Karpas-422 (cell line): ENCODE results near the gene EYS. TPM values are rescaled to one million over a fixed set of nuclear protein-coding genes. Genes with fewer than 3 reads are reported as not detected.
"Not testable (repeated sequence)": the region's sequence is repeated elsewhere in the genome, so short reads cannot be mapped to it uniquely, and the experiment has no call there.

Experiments
- DNase-seq: peaks from one replicate; pipeline ENCODE4 v3.0.0-alpha.2; 2015
- H2AFZ ChIP-seq: fragments of 200-600 bp; sonication (generic); 2 replicates; pipeline ENCODE4 v1.6.1; 2014; ENCODE audit warnings: antibody characterized with exemption, low read length, mixed read lengths
- H3K27ac ChIP-seq: fragments of 200-600 bp; sonication (generic); 2 replicates; pipeline ENCODE4 v1.5.1; 2014; ENCODE audit warnings: mild to moderate bottlenecking, low read length, moderate library complexity
- H3K27me3 ChIP-seq: fragments of 200-600 bp; sonication (generic); 2 replicates; pipeline ENCODE4 v1.6.1; 2014; ENCODE audit warnings: low read length, mixed read lengths
- H3K36me3 ChIP-seq: fragments of 200-600 bp; sonication (generic); 2 replicates; pipeline ENCODE4 v1.6.1; 2014; ENCODE audit warnings: low read length, mixed read lengths; ENCODE audit not compliant: insufficient read depth
- H3K4me1 ChIP-seq: fragments of 200-600 bp; sonication (generic); 2 replicates; pipeline ENCODE4 v1.6.1; 2014; ENCODE audit warnings: mild to moderate bottlenecking, low read length, mixed read lengths
- H3K4me2 ChIP-seq: fragments of 200-600 bp; sonication (generic); 2 replicates; pipeline ENCODE4 v1.6.1; 2014; ENCODE audit warnings: low read length, low read depth, mild to moderate bottlenecking; ENCODE audit not compliant: poor library complexity, severe bottlenecking
- H3K4me3 ChIP-seq: fragments of 200-600 bp; sonication (generic); 2 replicates; pipeline ENCODE4 v1.5.1; 2014; ENCODE audit warnings: mild to moderate bottlenecking, antibody characterized with exemption, low read length, mixed read lengths
- H3K79me2 ChIP-seq: fragments of 200-600 bp; sonication (generic); 2 replicates; pipeline ENCODE4 v1.6.1; 2014; ENCODE audit warnings: mild to moderate bottlenecking, low read length, mixed read lengths
- H3K9ac ChIP-seq: fragments of 200-600 bp; sonication (generic); 2 replicates; pipeline ENCODE4 v1.6.0; 2014; ENCODE audit warnings: low read length
- H3K9me2 ChIP-seq: fragments of 200-600 bp; sonication (generic), shearing (Covaris generic); replicated peaks from 2 replicates; pipeline ENCODE4 v1.6.0; 2014; ENCODE audit warnings: mild to moderate bottlenecking, low read length, moderate library complexity; ENCODE audit not compliant: insufficient read depth
- H3K9me3 ChIP-seq: fragments of 300-700, 200-600 bp; sonication (generic); 2 replicates; pipeline ENCODE4 v1.6.1; 2014; ENCODE audit warnings: low read length, mixed read lengths
- H4K20me1 ChIP-seq: fragments of 200-600 bp; sonication (generic); 2 replicates; pipeline ENCODE4 v1.6.1; 2014; ENCODE audit warnings: mild to moderate bottlenecking, antibody characterized with exemption, low read length, low read depth; ENCODE audit not compliant: insufficient read depth
- total RNA-seq: library from RNA; depleted of rRNA; stranded (reverse); fragments of >200 nt; shearing (Covaris generic); gene quantifications from 2 replicates; pipeline ENCODE4 v1.2.3, GENCODE V29; 2014; ENCODE audit warnings: low replicate concordance

Gene EYS
- total RNA-seq, 1 experiment from 2014 or later = not detected

- Histone ChIP-seq H4K20me1 (no peaks in the 10 kb centered on the region), H3K36me3 (no peaks in the 10 kb centered on the region), H3K9me2 (no peaks in the 10 kb centered on the region), H3K27ac (no peak overlapping the region), H2AFZ (no peak overlapping the region), H3K79me2 (no peaks in the 10 kb centered on the region), H3K9me3 (no peaks in the 10 kb centered on the region; the same call in 1 of the 2 replicates), H3K27me3 (no peaks in the 10 kb centered on the region), H3K4me3 (no peak overlapping the region), H3K4me1 (no peaks in the 10 kb centered on the region), H3K4me2 (no peak overlapping the region), H3K9ac (no peak overlapping the region)
- DNase-seq = no peak
These were observed 693.0 kb downstream of the EYS start for GRCh38 chr6:65014006-65014405.

DNA sequence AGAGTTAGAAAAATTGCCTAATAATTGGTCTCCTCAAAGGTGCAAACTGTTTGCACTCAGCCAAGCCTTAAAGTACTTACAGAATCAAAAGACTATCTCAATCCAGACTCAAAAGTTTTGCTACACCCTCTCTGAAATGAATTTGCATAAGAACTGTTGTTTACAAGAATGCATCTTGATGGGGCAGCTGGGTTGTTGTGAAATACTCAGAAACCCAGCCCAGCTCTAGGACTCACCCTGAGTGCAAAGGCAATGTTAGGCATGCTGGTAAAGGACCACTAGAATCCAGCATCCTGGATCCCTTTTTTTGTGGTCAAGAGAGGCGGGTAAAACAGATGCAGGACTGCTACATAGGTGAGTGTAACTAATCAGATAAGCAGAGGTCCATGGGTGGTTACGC, 700.2 kb downstream of the EYS start:
- Histone ChIP-seq H3K9me3 (no peaks in the 10 kb centered on the region), H3K79me2 (no peaks in the 10 kb centered on the region), H3K36me3 (no peaks in the 10 kb centered on the region), H3K4me1 (no peaks in the 10 kb centered on the region), H3K9ac (no peak overlapping the region), H3K9me2 (no peaks in the 10 kb centered on the region), H3K27me3 (no peaks in the 10 kb centered on the region), H2AFZ (no peak overlapping the region), H4K20me1 (no peaks in the 10 kb centered on the region), H3K27ac (no peak overlapping the region), H3K4me2 (no peak overlapping the region), H3K4me3 (no peak overlapping the region)
- no peak for DNase-seq

- no peak overlapping the region for H3K4me2 ChIP-seq
- no peak overlapping the region for H3K4me3 ChIP-seq
- no peak overlapping the region for H3K9ac ChIP-seq
- no peaks in the 10 kb centered on the region; the same call in 1 of the 2 replicates for H3K9me3 ChIP-seq
- H3K9me2 ChIP-seq = no peaks in the 10 kb centered on the region
- H3K27ac ChIP-seq = no peak overlapping the region
- DNase-seq = no peak
- H3K79me2 ChIP-seq = no peaks in the 10 kb centered on the region
- no peaks in the 10 kb centered on the region for H3K27me3 ChIP-seq
- H3K4me1 ChIP-seq = no peaks in the 10 kb centered on the region
- no peak overlapping the region for H2AFZ ChIP-seq
- H4K20me1 ChIP-seq = no peaks in the 10 kb centered on the region
- no peaks in the 10 kb centered on the region for H3K36me3 ChIP-seq
These were observed 702.7 kb downstream of the EYS start for GRCh38 chr6:65004283-65004682.

DNA sequence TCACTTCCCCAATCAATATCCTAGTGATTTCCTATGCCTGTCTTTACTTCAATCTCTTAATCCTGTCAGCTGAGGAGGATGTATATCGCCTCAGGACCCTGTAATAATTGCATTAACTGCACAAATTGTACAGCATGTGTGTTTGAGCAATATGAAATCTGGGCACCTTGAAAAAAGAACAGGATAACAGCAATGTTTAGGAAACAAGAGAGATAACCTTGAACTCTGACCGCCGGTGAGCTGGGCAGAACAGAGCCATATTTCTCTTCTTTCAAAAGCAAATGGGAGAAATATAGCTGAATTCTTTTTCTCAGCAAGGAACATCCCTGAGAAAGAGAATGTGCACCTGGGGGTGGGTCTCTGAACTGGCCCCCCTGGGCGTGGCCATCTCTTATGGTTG, 704.1 kb downstream of the EYS start:
- not testable (repeated sequence) for H3K27ac ChIP-seq, H3K27me3 ChIP-seq, H3K4me3 ChIP-seq, H3K79me2 ChIP-seq, H3K9ac ChIP-seq, H3K9me3 ChIP-seq, H3K4me1 ChIP-seq, DNase-seq, H3K9me2 ChIP-seq, H4K20me1 ChIP-seq, H2AFZ ChIP-seq, H3K4me2 ChIP-seq, H3K36me3 ChIP-seq

DNA sequence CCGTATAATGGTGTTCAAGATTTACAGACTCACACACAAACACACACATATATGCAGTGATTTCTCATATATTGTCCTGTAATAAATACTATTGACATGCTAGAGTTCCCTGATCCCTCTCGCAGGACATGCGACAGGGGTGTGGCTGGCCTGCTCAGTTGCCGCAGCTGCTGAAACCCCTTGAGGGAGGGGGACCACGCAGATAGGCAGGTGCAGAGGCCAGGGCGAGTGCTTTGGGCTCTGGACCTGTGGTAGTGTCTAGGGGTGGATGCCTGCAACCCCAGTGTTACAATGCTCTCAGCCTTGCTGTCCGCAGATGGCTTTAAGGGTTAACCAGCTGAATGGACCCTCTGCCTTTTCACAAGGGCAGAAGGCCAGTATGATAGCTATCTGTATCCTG, 706.2 kb downstream of the EYS start:
- DNase-seq = no peak
- H2AFZ ChIP-seq = no peak overlapping the region
- no peak overlapping the region for H3K9ac ChIP-seq
- no peaks in the 10 kb centered on the region for H4K20me1 ChIP-seq
- H3K4me1 ChIP-seq = no peaks in the 10 kb centered on the region
- H3K4me3 ChIP-seq = no peak overlapping the region
- H3K9me2 ChIP-seq = no peaks in the 10 kb centered on the region
- H3K27me3 ChIP-seq = no peaks in the 10 kb centered on the region
- no peaks in the 10 kb centered on the region; the same call in 1 of the 2 replicates for H3K9me3 ChIP-seq
- no peaks in the 10 kb centered on the region for H3K36me3 ChIP-seq
- no peak overlapping the region for H3K4me2 ChIP-seq
- no peak overlapping the region for H3K27ac ChIP-seq
- no peaks in the 10 kb centered on the region for H3K79me2 ChIP-seq

DNA sequence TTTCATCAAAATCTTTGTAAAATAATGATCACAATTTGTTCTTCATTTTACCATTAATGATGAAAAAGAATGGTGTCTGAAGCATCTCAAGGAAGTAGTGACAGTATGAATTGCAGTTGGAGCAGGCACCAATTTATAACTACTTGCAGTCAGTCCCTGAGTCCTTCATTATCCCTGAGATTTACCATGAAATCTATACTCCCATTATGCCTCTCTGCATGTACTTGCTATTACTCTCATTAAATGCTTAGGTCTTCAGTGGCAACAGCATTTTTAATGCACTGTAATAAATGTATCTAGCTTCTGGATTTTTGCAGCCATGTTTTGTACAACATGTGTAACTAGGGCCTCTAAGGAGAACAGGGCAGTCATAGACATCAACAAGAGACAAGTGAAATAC, 708.8 kb downstream of the EYS start:
- Histone ChIP-seq H3K79me2 (no peaks in the 10 kb centered on the region), H3K9me2 (no peaks in the 10 kb centered on the region), H2AFZ (no peak overlapping the region), H3K36me3 (no peaks in the 10 kb centered on the region), H3K4me2 (no peak overlapping the region), H3K4me1 (no peaks in the 10 kb centered on the region), H3K27ac (no peak overlapping the region), H3K9ac (no peak overlapping the region), H4K20me1 (no peaks in the 10 kb centered on the region), H3K9me3 (no peaks in the 10 kb centered on the region; the same call in none of the 2 replicates), H3K4me3 (no peak overlapping the region), H3K27me3 (no peaks in the 10 kb centered on the region)
- no peak for DNase-seq

DNA sequence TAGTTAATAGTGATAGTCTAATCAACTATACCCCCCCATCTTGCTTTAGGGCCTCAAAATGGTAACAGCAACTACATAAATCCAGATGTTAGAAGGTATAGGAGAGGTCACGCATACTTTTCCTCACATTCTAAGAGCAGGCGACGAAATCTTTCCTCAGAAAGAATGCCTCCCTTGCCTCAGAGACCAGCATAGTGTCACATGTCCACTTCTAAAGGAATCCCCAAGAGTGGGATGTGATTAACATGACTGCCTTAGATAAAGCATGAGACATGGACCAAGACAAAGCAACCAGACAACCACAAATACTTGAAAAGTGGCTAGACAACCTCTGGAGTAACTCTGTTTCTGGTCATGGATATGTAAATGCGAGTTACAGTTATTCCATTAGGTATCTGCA, 710.7 kb downstream of the EYS start:
- DNase-seq = no peak
- no peaks in the 10 kb centered on the region for H3K9me2 ChIP-seq
- no peaks in the 10 kb centered on the region for H3K4me1 ChIP-seq
- H3K79me2 ChIP-seq = no peaks in the 10 kb centered on the region
- no peaks in the 10 kb centered on the region for H3K36me3 ChIP-seq
- no peak overlapping the region for H2AFZ ChIP-seq
- H3K4me3 ChIP-seq = no peak overlapping the region
- H3K27ac ChIP-seq = no peak overlapping the region
- H3K9ac ChIP-seq = no peak overlapping the region
- H3K4me2 ChIP-seq = no peak overlapping the region
- H3K27me3 ChIP-seq = no peaks in the 10 kb centered on the region
- no peaks in the 10 kb centered on the region for H4K20me1 ChIP-seq
- H3K9me3 ChIP-seq = no peaks in the 10 kb centered on the region; the same call in none of the 2 replicates

DNA sequence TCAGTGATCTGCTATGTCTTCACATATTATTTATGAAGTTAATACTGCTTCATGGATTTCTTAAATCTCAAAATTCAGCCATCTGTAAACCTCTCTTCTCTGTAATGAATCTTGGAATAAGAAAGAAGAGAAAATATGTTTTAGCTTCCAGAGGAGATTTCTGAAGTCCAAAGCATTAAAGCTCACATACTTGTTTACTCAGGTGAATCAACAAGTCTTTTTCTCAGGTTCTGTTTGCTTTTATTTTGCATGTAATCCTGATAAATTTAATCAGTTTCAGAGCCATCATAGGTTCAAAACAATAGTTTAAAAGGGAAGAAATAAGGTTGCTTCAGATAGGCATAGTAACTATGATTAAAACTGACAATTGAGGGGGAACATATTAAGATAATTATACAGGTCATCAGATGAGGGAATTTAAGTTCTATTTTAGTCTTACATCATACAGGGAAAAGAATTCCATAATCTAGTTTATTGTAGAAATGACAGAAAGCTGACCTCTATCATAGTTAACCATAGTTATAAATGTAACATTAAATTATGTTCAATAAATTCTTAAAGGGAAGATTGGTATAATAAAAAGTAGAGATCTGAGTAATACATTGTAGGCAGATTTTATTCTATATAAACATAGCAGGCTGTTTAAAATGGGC, 716.2 kb downstream of the EYS start:
- H3K79me2 ChIP-seq = no peaks in the 10 kb centered on the region
- DNase-seq = no peak
- no peaks in the 10 kb centered on the region for H3K4me1 ChIP-seq
- H3K9ac ChIP-seq = no peak overlapping the region
- H3K27me3 ChIP-seq = no peaks in the 10 kb centered on the region
- peaks cover 4% of the 10 kb centered on the region; the same call in 1 of the 2 replicates for H3K9me3 ChIP-seq
- 0 out of 2 replicates have a peak, but pooled peaks cover 3% of the 10 kb centered on the region for H3K9me2 ChIP-seq
- no peak overlapping the region for H3K4me3 ChIP-seq
- H3K36me3 ChIP-seq = no peaks in the 10 kb centered on the region
- H3K4me2 ChIP-seq = no peak overlapping the region
- H3K27ac ChIP-seq = no peak overlapping the region
- H4K20me1 ChIP-seq = no peaks in the 10 kb centered on the region
- no peak overlapping the region for H2AFZ ChIP-seq
